ENCODE measurements around the gene HMX3. TPM values are rescaled to one million over a fixed set of nuclear protein-coding genes. Genes with fewer than 3 reads are reported as not detected.

HMX3 gene
- total RNA-seq, 1 donor from 2014 or later, result not detected

DNA sequence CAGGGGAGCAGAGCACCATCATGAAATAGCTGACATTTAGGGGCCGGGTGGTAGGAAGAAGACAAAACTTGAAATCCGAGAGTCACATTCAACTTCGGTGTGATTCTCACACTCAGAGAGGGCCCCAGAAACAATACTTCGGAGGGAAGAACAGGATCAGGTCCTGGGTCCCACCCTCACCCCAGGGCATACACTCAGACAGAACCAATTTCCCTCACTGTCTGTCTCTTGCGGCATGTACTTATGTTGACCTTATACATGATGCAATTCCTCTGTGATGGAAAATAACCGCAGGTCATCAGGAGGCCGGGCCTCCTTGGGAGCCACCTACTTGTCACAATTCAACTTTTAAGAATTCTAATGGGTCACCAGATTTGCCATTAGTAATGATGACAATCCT is 26.3 kb upstream of the HMX3 start:
- Histone ChIP-seq H3K9ac (ENCODE audit: low read length) (no peak overlapping the region), H3K79me2 (ENCODE audit: insufficient read depth, low read length) (no peaks in the 10 kb centered on the region), H3K27ac (ENCODE audit: low read depth, low read length) (no peak overlapping the region), H3K36me3 (ENCODE audit: insufficient read depth, low read length) (no peaks in the 10 kb centered on the region), H3K4me3 (ENCODE audit: insufficient read depth, low read depth, low read length) (no peak overlapping the region), H3K9me3 (ENCODE audit: insufficient read depth, low read depth, low read length) (no peaks in the 10 kb centered on the region), H3K27me3 (ENCODE audit: insufficient read depth, low read length) (peaks cover 3% of the 10 kb centered on the region), H4K20me1 (ENCODE audit: insufficient read depth, low read length) (no peaks in the 10 kb centered on the region), H3K4me1 (ENCODE audit: insufficient read depth, low read length) (no peaks in the 10 kb centered on the region), H3K4me2 (ENCODE audit: low read length) (no peak overlapping the region), H2AFZ (ENCODE audit: low read depth, low read length) (no peak overlapping the region)
- Mint-ChIP-seq H3K4me1 (ENCODE audit: low read depth, unreplicated experiment) (no peaks in the 10 kb centered on the region), H3K9me3 (ENCODE audit: unreplicated experiment) (no peaks in the 10 kb centered on the region), H3K27me3 (ENCODE audit: low read depth, unreplicated experiment) (peaks cover 24% of the 10 kb centered on the region), H3K4me3 (ENCODE audit: unreplicated experiment) (no peak overlapping the region), H3K27ac (ENCODE audit: unreplicated experiment) (no peak overlapping the region), H3K36me3 (ENCODE audit: low read depth, unreplicated experiment) (no peaks in the 10 kb centered on the region)
- TF ChIP-seq EZH2 (IDR thresholded peaks at IDR 0.05; ENCODE audit: insufficient read depth, low read length), result no peak
- TF ChIP-seq, protein P1, sequence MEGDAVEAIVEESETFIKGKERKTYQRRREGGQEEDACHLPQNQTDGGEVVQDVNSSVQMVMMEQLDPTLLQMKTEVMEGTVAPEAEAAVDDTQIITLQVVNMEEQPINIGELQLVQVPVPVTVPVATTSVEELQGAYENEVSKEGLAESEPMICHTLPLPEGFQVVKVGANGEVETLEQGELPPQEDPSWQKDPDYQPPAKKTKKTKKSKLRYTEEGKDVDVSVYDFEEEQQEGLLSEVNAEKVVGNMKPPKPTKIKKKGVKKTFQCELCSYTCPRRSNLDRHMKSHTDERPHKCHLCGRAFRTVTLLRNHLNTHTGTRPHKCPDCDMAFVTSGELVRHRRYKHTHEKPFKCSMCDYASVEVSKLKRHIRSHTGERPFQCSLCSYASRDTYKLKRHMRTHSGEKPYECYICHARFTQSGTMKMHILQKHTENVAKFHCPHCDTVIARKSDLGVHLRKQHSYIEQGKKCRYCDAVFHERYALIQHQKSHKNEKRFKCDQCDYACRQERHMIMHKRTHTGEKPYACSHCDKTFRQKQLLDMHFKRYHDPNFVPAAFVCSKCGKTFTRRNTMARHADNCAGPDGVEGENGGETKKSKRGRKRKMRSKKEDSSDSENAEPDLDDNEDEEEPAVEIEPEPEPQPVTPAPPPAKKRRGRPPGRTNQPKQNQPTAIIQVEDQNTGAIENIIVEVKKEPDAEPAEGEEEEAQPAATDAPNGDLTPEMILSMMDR (IDR thresholded peaks at IDR 0.05; ENCODE audit: insufficient read depth, low read depth, low read length), result no peak
- no peak for FAIRE-seq
- DNase-seq (ENCODE audit: low read depth), result no peak

DNA sequence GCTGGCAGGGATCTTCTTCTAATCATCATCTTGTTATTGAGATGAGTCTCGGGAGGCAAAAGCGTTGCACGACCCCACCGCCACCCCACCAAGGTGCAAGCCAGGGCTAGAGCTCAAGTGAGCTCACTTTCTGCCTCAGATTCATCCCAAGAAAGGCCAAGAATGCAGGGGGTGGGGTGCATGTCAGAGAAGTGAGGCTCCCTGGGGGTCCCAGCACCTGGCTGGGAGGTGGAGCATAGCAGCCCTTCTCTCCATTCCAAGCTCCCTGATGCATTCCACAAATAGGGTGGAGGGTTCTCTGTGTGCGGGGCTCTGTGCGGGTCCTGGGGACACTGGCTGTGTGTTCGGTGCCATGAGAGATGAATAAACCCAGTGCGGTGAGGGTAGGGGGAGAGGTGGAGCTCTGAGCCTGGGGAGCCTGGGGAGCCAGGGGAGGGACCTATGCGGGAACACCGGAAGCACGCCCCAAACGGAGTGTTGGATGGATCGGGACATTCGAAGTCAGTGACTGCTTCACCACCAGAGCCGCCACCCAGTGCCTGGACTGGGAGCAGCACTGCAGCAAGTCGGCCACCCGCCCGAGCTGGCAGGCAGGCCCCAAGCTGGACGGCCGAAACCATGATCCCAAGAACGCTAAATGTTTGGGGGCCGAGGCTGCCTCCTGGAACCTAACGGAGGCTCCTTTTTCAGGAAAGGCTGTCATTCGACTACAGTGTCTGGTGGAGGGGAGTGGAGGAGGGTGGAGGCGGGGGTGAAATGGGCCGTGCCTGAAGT is 17.9 kb upstream of the HMX3 start:
- no peaks in the 10 kb centered on the region for H3K36me3 Mint-ChIP-seq (ENCODE audit: low read depth, unreplicated experiment)
- Histone ChIP-seq H3K36me3 (ENCODE audit: insufficient read depth, low read length) (no peaks in the 10 kb centered on the region), H3K4me1 (ENCODE audit: insufficient read depth, low read length) (no peaks in the 10 kb centered on the region), H3K79me2 (ENCODE audit: insufficient read depth, low read length) (no peaks in the 10 kb centered on the region), H3K9ac (ENCODE audit: low read length) (no peak overlapping the region), H3K4me2 (ENCODE audit: low read length) (no peak overlapping the region), H3K9me3 (ENCODE audit: insufficient read depth, low read depth, low read length) (no peaks in the 10 kb centered on the region), H2AFZ (ENCODE audit: low read depth, low read length) (no peak overlapping the region), H4K20me1 (ENCODE audit: insufficient read depth, low read length) (no peaks in the 10 kb centered on the region), H3K27me3 (ENCODE audit: insufficient read depth, low read length) (peaks cover 6% of the 10 kb centered on the region), H3K4me3 (ENCODE audit: insufficient read depth, low read depth, low read length) (no peak overlapping the region), H3K27ac (ENCODE audit: low read depth, low read length) (no peak overlapping the region)
- H3K9me3 Mint-ChIP-seq (ENCODE audit: unreplicated experiment), result no peaks in the 10 kb centered on the region
- TF ChIP-seq, protein P1 (IDR thresholded peaks at IDR 0.05; ENCODE audit: insufficient read depth, low read depth, low read length), result no peak
- no peak for TF ChIP-seq EZH2 (IDR thresholded peaks at IDR 0.05; ENCODE audit: insufficient read depth, low read length)
- DNase-seq (ENCODE audit: low read depth), result no peak
- no peak overlapping the region for H3K4me3 Mint-ChIP-seq (ENCODE audit: unreplicated experiment)
- no peak overlapping the region for H3K27ac Mint-ChIP-seq (ENCODE audit: unreplicated experiment)
- peaks cover 1% of the 10 kb centered on the region for H3K4me1 Mint-ChIP-seq (ENCODE audit: low read depth, unreplicated experiment)
- no peak for FAIRE-seq
- H3K27me3 Mint-ChIP-seq (ENCODE audit: low read depth, unreplicated experiment), result peaks cover 32% of the 10 kb centered on the region

DNA sequence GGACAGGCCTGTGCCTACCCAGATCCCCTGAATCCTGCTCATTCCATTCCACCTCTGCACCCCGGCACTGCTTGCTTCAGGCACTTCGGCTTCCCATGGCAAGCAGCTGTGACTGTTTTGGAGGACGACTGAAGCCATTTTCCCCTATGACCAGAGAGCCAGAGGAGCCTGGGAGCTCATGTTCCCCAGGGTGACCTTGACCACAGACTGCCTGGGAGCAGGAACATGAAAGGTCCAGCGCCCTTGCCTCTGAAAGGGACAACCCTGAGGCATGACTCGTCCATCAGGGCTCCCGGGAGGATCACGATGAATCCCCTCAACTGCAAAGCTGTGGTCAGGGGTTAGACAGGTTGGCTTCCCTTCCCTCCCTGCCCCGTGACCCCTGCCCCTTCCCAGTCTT is 16.7 kb upstream of the HMX3 start:
- Histone ChIP-seq H3K4me1 (ENCODE audit: insufficient read depth, low read length) (no peaks in the 10 kb centered on the region), H3K4me2 (ENCODE audit: low read length) (no peak overlapping the region), H2AFZ (ENCODE audit: low read depth, low read length) (no peak overlapping the region), H3K4me3 (ENCODE audit: insufficient read depth, low read depth, low read length) (no peak overlapping the region), H4K20me1 (ENCODE audit: insufficient read depth, low read length) (no peaks in the 10 kb centered on the region), H3K36me3 (ENCODE audit: insufficient read depth, low read length) (no peaks in the 10 kb centered on the region), H3K9ac (ENCODE audit: low read length) (no peak overlapping the region), H3K79me2 (ENCODE audit: insufficient read depth, low read length) (no peaks in the 10 kb centered on the region), H3K9me3 (ENCODE audit: insufficient read depth, low read depth, low read length) (no peaks in the 10 kb centered on the region), H3K27ac (ENCODE audit: low read depth, low read length) (no peak overlapping the region), H3K27me3 (ENCODE audit: insufficient read depth, low read length) (peaks cover 6% of the 10 kb centered on the region)
- Mint-ChIP-seq H3K27me3 (ENCODE audit: low read depth, unreplicated experiment) (peaks cover 32% of the 10 kb centered on the region), H3K4me3 (ENCODE audit: unreplicated experiment) (no peak overlapping the region), H3K9me3 (ENCODE audit: unreplicated experiment) (no peaks in the 10 kb centered on the region), H3K4me1 (ENCODE audit: low read depth, unreplicated experiment) (peaks cover 1% of the 10 kb centered on the region), H3K36me3 (ENCODE audit: low read depth, unreplicated experiment) (no peaks in the 10 kb centered on the region), H3K27ac (ENCODE audit: unreplicated experiment) (no peak overlapping the region)
- no peak for TF ChIP-seq EZH2 (IDR thresholded peaks at IDR 0.05; ENCODE audit: insufficient read depth, low read length)
- TF ChIP-seq, protein P1 (IDR thresholded peaks at IDR 0.05; ENCODE audit: insufficient read depth, low read depth, low read length), result no peak
- FAIRE-seq (no peak), DNase-seq (ENCODE audit: low read depth) (no peak)
